ENCODE measurements around the gene SEMA4D. TPM values are rescaled to one million over a fixed set of nuclear protein-coding genes. Genes with fewer than 3 reads are reported as not detected.

The SEMA4D gene
- total RNA-seq, 4 donors from 2014 or later = 23.6 to 77.0 (median 41.3) TPM

DNA sequence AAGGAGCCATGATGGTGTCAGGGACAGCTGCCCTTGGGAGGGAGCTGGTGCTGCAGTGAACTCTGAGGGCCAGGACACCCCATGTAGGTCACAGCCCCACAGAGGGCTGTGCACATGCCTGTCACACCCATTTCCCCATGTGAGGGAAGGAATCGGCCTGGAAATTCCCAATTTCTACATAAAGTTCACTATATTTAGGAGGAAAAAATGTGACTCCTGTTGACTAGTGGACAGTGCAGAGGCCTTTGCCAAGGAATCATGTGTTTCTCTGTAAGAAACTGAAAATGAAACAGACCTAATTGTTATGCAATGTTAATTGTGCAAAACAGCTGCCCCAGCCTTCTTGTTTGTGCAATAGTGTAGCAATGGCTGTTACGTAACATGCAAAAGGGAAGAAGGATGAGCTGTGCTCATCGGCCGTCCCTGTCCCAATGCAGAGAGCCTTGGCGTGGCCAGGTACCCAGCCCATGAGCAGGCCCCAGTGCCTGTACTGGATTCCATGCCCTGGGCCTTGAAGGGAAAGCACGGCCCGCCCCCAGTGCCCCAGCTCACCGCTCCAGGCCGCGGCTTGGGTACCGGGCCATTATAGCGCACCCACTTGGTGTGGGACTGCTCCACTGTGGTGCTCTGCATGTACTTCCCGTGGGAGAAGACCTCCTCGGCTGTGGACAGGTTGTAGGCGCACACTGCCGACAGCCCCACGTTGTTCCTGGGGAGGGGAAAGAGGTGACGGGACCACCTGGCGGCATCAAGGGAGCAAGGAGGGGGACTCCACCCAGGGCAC is 109.6 kb downstream of the SEMA4D start:
- H3K27ac ChIP-seq = peak overlapping the region; percentile 79 to 93 (median 88)
- H3K4me1 ChIP-seq = peaks cover 20 to 26% of the 10 kb centered on the region in 2 donors
- H3K36me3 ChIP-seq = peaks cover 0 to 42% of the 10 kb centered on the region in 2 donors
- in situ Hi-C loops (cut with MboI; ENCODE audit: low sequenced_read_pairs in 4 of 4) (no loop called here), intact Hi-C loops (cut with DNase I; ENCODE audit: low total_unique reads) (loop anchor here (1.0 to 10.0 kb wide), 5 partner anchors 29 to 1807 kb away; partner anchors contain the start of gene SEMA4D)
- H3K4me3 ChIP-seq = no peak overlapping the region
- TF ChIP-seq, protein P1, sequence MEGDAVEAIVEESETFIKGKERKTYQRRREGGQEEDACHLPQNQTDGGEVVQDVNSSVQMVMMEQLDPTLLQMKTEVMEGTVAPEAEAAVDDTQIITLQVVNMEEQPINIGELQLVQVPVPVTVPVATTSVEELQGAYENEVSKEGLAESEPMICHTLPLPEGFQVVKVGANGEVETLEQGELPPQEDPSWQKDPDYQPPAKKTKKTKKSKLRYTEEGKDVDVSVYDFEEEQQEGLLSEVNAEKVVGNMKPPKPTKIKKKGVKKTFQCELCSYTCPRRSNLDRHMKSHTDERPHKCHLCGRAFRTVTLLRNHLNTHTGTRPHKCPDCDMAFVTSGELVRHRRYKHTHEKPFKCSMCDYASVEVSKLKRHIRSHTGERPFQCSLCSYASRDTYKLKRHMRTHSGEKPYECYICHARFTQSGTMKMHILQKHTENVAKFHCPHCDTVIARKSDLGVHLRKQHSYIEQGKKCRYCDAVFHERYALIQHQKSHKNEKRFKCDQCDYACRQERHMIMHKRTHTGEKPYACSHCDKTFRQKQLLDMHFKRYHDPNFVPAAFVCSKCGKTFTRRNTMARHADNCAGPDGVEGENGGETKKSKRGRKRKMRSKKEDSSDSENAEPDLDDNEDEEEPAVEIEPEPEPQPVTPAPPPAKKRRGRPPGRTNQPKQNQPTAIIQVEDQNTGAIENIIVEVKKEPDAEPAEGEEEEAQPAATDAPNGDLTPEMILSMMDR (IDR thresholded peaks at IDR 0.05 in 4 of 5, conservative IDR thresholded peaks at IDR 0.05 in 1 of 5) = peak in 2 of 5 experiments; percentile 10 to 38
- peak in 1 of 2 donors; percentile 19 for TF ChIP-seq POLR2A (IDR thresholded peaks at IDR 0.05)
- no peaks in the 10 kb centered on the region for H3K27me3 ChIP-seq
- peak; percentile 85 to 94 for DNase-seq
- peak; percentile 83 to 87 for ATAC-seq
- no peaks in the 10 kb centered on the region for H3K9me3 ChIP-seq

DNA sequence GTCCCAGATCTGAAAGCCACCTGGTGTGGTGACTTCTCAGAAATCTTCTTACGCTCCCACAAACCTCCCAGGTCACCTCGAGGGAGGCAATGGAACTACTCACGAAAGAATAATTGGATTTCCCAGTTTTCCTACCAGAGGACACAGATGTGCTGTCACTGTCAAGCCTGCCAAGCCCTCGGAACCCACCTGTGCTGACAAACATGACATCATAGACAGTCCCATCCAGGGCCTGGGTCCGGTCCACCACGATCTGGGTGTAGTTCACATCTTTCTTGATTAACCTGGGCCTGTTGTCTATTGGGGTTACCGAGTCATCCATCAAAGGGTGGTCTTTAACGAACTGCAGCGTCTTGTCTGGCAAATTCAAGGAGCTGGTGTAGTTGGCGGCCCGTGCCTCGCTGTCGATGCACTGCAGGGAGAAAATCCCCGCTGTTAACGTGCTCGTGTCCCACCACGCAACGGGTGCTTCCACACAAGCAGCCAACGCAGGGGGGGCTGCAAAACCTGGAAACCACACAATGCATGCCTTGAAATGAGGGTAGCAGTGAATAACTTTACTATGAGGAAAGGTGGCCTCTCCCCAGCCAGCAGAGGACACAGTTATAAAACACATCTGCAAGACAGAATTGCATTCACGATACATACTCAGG is 110.6 kb downstream of the SEMA4D start:
- intact Hi-C loops (cut with DNase I; ENCODE audit: low total_unique reads) = loop anchor here (1.0 to 10.0 kb wide), 7 partner anchors 27 to 1807 kb away; partner anchors contain the start of genes SECISBP2 and SEMA4D
- DNase-seq = peak in 1 of 2 donors; percentile 48
- ATAC-seq = no peak

DNA sequence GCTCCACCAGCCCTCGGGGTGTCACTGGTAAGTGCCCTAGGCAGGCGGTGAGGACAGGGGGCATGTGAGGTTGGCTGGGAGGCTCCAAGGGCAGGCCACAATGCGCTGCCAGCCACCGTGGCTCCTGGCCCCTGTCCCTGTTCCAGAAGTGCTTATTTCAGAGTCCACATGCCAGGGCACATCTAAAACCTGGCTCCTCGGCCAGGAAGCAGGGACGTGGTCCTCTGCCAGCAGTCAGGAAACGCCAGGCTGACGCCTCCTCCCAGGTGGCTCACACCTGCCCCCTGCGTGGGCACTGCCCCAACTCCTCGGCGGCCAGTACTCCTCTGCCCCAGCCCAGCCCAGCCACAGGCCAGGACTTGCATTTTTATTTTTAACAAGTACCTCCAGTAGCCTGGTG is 111.1 kb downstream of the SEMA4D start:
- TF ChIP-seq POLR2A (IDR thresholded peaks at IDR 0.05) = no peak
- TF ChIP-seq, protein P1 (IDR thresholded peaks at IDR 0.05 in 4 of 5, conservative IDR thresholded peaks at IDR 0.05 in 1 of 5) = no peak
- intact Hi-C loops (cut with DNase I; ENCODE audit: low total_unique reads) (loop anchor here (1.0 to 10.0 kb wide), 8 partner anchors 28 to 1808 kb away; partner anchors contain the start of genes SECISBP2 and SEMA4D), in situ Hi-C loops (cut with MboI; ENCODE audit: low sequenced_read_pairs in 4 of 4) (no loop called here)
- Histone ChIP-seq H3K27me3 (no peaks in the 10 kb centered on the region), H3K27ac (peak overlapping the region; percentile 79 to 93 (median 88)), H3K36me3 (peaks cover 0 to 28% of the 10 kb centered on the region in 2 donors), H3K9me3 (no peaks in the 10 kb centered on the region), H3K4me3 (no peak overlapping the region), H3K4me1 (peaks cover 20 to 26% of the 10 kb centered on the region in 2 donors)
- ATAC-seq = peak; percentile 76 to 80
- DNase-seq = peak; percentile 90 to 99

More for the DNA sequence above, 110.6 kb downstream of the SEMA4D start:
- no peaks in the 10 kb centered on the region for H3K9me3 ChIP-seq
- in situ Hi-C loops (cut with MboI; ENCODE audit: low sequenced_read_pairs in 4 of 4) = no loop called here
- TF ChIP-seq POLR2A (IDR thresholded peaks at IDR 0.05) = no peak
- TF ChIP-seq, protein P1 (IDR thresholded peaks at IDR 0.05 in 4 of 5, conservative IDR thresholded peaks at IDR 0.05 in 1 of 5) = no peak
- H3K4me3 ChIP-seq = no peak overlapping the region
- no peaks in the 10 kb centered on the region for H3K27me3 ChIP-seq
- peaks cover 20 to 26% of the 10 kb centered on the region in 2 donors for H3K4me1 ChIP-seq
- peaks cover 0 to 32% of the 10 kb centered on the region in 2 donors for H3K36me3 ChIP-seq
- H3K27ac ChIP-seq = peak overlapping the region; percentile 79 to 93 (median 88)

DNA sequence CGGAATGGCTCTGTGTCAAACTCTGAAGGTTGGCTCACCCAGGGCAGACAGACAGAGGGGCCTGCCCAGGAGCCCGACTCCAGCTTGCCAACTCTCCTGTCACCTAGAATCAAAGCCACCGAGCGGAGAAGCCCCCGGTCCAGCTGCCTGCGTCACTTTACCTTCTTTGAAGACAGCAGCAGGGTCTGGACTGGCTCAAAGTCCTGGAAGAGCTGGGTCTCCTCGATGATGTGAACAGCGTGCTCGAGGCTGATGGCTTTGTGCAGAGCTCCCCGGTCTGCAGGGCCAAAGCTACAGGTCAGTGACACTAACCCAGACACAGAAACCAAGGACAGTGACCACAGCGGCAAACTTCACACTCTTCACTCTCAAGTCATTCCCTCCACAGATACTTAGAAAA is 111.7 kb downstream of the SEMA4D start:
- DNase-seq = no peak
- in situ Hi-C loops (cut with MboI; ENCODE audit: low sequenced_read_pairs in 4 of 4) = no loop called here

More for the DNA sequence above, 111.7 kb downstream of the SEMA4D start:
- intact Hi-C loops (cut with DNase I; ENCODE audit: low total_unique reads) = loop anchor here (1.0 to 10.0 kb wide), 7 partner anchors 54 to 1809 kb away; partner anchors contain the start of genes SECISBP2 and SEMA4D
- Histone ChIP-seq H3K9me3 (no peaks in the 10 kb centered on the region), H3K4me3 (no peak overlapping the region), H3K36me3 (peaks cover 0 to 22% of the 10 kb centered on the region in 2 donors), H3K27me3 (no peaks in the 10 kb centered on the region), H3K4me1 (peaks cover 20 to 26% of the 10 kb centered on the region in 2 donors), H3K27ac (peak overlapping the region; percentile 79 to 93 (median 88))
- no peak for TF ChIP-seq POLR2A (IDR thresholded peaks at IDR 0.05)
- TF ChIP-seq, protein P1 (IDR thresholded peaks at IDR 0.05 in 4 of 5, conservative IDR thresholded peaks at IDR 0.05 in 1 of 5) = no peak
- ATAC-seq = no peak

All from gastrocnemius medialis (tissue), 4 donors.